Measurements from ENCODE around the gene EIF4EBP2.
A peak's percentile ranks its signal among the peaks of the same experiment; 100 is the strongest.

The EIF4EBP2 gene

GRCh38 chr10:70433581-70434280, 29.8 kb downstream of the EIF4EBP2 start:
- no peak for DNase-seq

- DNase-seq: no peak
These were observed 31.5 kb downstream of the EIF4EBP2 start for GRCh38 chr10:70435241-70436085.

GRCh38 chr10:70437721-70438120, 33.8 kb downstream of the EIF4EBP2 start:
- DNase-seq: no peak

GRCh38 chr10:70440296-70441160, 36.6 kb downstream of the EIF4EBP2 start:
- DNase-seq: no peak

- no peak for DNase-seq
These were observed 37.4 kb downstream of the EIF4EBP2 start, which contains the start of gene NODAL for GRCh38 chr10:70441161-70441894. Gene NODAL, minus strand, starts transcription at chr10:70441681. Its CDS starts 14 bp downstream, at chr10:70441667.

- DNase-seq: no peak
These were observed 38.0 kb downstream of the EIF4EBP2 start for GRCh38 chr10:70441895-70442309.

GRCh38 chr10:70442332-70442988, 38.5 kb downstream of the EIF4EBP2 start:
- DNase-seq: no peak

- DNase-seq: no peak
These were observed 40.8 kb downstream of the EIF4EBP2 start for GRCh38 chr10:70444744-70445143.

GRCh38 chr10:70445718-70446657, 42.0 kb downstream of the EIF4EBP2 start:
- no peak for DNase-seq

GRCh38 chr10:70448236-70448635, 44.3 kb downstream of the EIF4EBP2 start:
- DNase-seq: no peak

- DNase-seq: no peak
These were observed 51.3 kb downstream of the EIF4EBP2 start for GRCh38 chr10:70455213-70455630.

- DNase-seq: no peak
These were observed 52.2 kb downstream of the EIF4EBP2 start for GRCh38 chr10:70456164-70456563.

- DNase-seq: no peak
These were observed 53.9 kb downstream of the EIF4EBP2 start for GRCh38 chr10:70457759-70458305.

GRCh38 chr10:70458329-70459060, 54.5 kb downstream of the EIF4EBP2 start:
- DNase-seq: no peak

GRCh38 chr10:70459061-70459773, 55.3 kb downstream of the EIF4EBP2 start:
- no peak for DNase-seq

GRCh38 chr10:70459774-70460490, 56.0 kb downstream of the EIF4EBP2 start:
- DNase-seq: no peak

- DNase-seq: peak; percentile 47 to 50
These were observed 57.7 kb downstream of the EIF4EBP2 start for GRCh38 chr10:70461397-70462348.
